Measurements from ENCODE around the gene CFLAR.

The CFLAR gene

GRCh38 chr2:201118121-201118960, 2.4 kb downstream of the CFLAR start:
- Histone ChIP-seq H3K27ac (ENCODE audit: low read depth, low read length) (peak overlapping the region; percentile 99), H3K36me3 (ENCODE audit: insufficient read depth, low read length) (peaks cover 10% of the 10 kb centered on the region; the same call in 1 of the 2 replicates), H3K79me2 (ENCODE audit: control insufficient read depth, insufficient read depth, low read length, unreplicated experiment) (peaks cover 69% of the 10 kb centered on the region), H3K27me3 (ENCODE audit: insufficient read depth, low read length) (no peaks in the 10 kb centered on the region), H2AFZ (ENCODE audit: low read length, unreplicated experiment) (no peak overlapping the region), H3K4me1 (ENCODE audit: control insufficient read depth, insufficient read depth, low read length, unreplicated experiment) (peaks cover 40% of the 10 kb centered on the region), H3K4me3 (ENCODE audit: low read depth, low read length) (peak overlapping the region; percentile 97)

DNA sequence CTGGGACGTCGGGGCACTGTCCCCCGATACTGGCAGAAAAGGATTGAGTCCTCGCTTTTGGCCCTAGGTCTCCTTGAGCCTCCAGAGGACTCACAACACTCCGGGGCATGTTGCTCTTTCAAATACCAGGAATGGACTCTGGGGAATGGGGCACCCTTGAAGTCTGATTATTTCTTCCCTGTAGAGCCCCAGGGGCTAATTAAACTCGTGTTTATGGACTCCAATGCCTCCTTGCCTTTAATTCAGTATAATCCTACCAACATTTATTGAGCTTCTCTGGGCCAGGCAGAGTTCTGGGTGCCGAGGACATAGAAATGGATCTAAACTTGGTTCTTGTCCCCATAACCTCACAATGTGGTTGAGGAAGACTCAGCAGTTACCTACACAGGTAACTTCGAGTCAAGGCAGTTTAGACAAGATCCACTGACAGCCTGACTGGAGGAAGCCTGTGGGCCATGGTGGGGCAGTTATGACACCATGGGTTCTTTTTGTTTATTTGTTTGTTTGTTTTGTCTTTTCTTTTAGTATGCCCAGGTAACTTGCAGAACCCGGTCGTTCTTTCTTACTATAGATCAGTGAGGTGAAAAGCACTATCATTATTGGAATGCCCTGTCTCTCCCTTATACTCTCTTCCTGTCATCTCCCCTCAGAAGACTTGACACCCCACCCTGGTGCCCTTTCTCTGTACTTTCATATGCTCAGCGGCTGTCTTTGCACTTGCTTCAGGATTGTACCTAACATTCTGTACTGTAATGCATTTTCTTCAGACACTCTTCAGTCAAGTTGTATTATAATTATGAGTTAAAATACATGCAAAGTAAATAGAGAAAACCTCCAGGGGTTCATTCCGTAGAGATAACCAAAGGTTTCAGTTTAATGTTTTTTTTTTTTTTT, 3.2 kb downstream of the CFLAR start:
- H3K79me2 ChIP-seq (ENCODE audit: control insufficient read depth, insufficient read depth, low read length, unreplicated experiment): peaks cover 73% of the 10 kb centered on the region
- peaks cover 44% of the 10 kb centered on the region for H3K4me1 ChIP-seq (ENCODE audit: control insufficient read depth, insufficient read depth, low read length, unreplicated experiment)
- peak overlapping the region; percentile 99 for H3K27ac ChIP-seq (ENCODE audit: low read depth, low read length)
- H3K36me3 ChIP-seq (ENCODE audit: insufficient read depth, low read length): peaks cover 10% of the 10 kb centered on the region; the same call in 1 of the 2 replicates
- no peak overlapping the region for H2AFZ ChIP-seq (ENCODE audit: low read length, unreplicated experiment)
- peak overlapping the region; percentile 97 for H3K4me3 ChIP-seq (ENCODE audit: low read depth, low read length)
- H3K27me3 ChIP-seq (ENCODE audit: insufficient read depth, low read length): no peaks in the 10 kb centered on the region

DNA sequence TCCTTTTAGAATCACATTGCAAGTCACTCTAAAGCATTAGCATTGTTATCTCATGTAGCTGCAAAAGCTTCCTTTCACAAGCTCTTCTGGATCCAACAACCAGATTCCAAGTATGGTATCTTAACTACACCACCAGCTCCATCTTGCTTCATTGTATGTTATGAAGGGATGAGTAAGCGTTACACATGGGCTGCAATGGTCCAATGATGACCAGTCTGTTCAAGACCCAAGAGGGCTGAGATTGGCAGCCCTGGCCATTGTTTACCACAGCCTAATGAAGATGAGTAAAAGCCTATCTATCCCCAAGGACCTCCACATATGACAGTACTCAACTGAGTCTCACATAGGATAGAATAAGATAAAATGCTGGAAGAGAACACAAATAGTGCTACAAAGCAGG, 6.3 kb downstream of the CFLAR start:
- Histone ChIP-seq H3K27ac (ENCODE audit: low read depth, low read length) (peak overlapping the region; percentile 99), H3K36me3 (ENCODE audit: insufficient read depth, low read length) (peaks cover 10% of the 10 kb centered on the region; the same call in 1 of the 2 replicates), H2AFZ (ENCODE audit: low read length, unreplicated experiment) (no peak overlapping the region), H3K27me3 (ENCODE audit: insufficient read depth, low read length) (no peaks in the 10 kb centered on the region), H3K79me2 (ENCODE audit: control insufficient read depth, insufficient read depth, low read length, unreplicated experiment) (peaks cover 95% of the 10 kb centered on the region), H3K4me1 (ENCODE audit: control insufficient read depth, insufficient read depth, low read length, unreplicated experiment) (peaks cover 67% of the 10 kb centered on the region), H3K4me3 (ENCODE audit: low read depth, low read length) (peak overlapping the region; percentile 97)

- H2AFZ ChIP-seq (ENCODE audit: low read length, unreplicated experiment): no peak overlapping the region
- peak overlapping the region; percentile 99 for H3K27ac ChIP-seq (ENCODE audit: low read depth, low read length)
- H3K27me3 ChIP-seq (ENCODE audit: insufficient read depth, low read length): no peaks in the 10 kb centered on the region
- peaks cover 94% of the 10 kb centered on the region for H3K79me2 ChIP-seq (ENCODE audit: control insufficient read depth, insufficient read depth, low read length, unreplicated experiment)
- H3K36me3 ChIP-seq (ENCODE audit: insufficient read depth, low read length): peaks cover 13% of the 10 kb centered on the region; the same call in 1 of the 2 replicates
- H3K4me1 ChIP-seq (ENCODE audit: control insufficient read depth, insufficient read depth, low read length, unreplicated experiment): peaks cover 95% of the 10 kb centered on the region
- H3K4me3 ChIP-seq (ENCODE audit: low read depth, low read length): peak overlapping the region; percentile 52
Observed at GRCh38 chr2:201126308-201127151, 10.6 kb downstream of the CFLAR start.

DNA sequence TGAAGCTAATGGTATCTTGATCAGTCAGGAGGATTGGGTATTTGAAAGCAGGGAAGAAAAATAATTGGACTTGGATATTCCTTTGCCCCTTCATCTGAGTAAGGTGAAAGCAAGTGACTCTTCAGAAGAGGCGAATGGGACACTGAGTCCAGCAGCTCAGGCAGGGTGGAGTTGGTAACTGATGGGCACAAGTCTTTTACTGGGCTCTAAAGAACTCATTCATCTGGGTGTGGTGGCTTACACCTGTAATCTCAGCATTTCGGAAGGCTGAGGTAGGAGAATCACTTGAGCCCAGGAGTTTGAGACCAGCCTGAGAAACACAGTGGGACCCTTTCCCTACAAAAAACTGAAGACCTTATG, 11.2 kb downstream of the CFLAR start:
- Histone ChIP-seq H3K4me3 (ENCODE audit: low read depth, low read length) (peak overlapping the region; percentile 52), H3K4me1 (ENCODE audit: control insufficient read depth, insufficient read depth, low read length, unreplicated experiment) (peaks cover 91% of the 10 kb centered on the region), H3K36me3 (ENCODE audit: insufficient read depth, low read length) (peaks cover 9% of the 10 kb centered on the region; the same call in 1 of the 2 replicates), H3K79me2 (ENCODE audit: control insufficient read depth, insufficient read depth, low read length, unreplicated experiment) (peaks cover 93% of the 10 kb centered on the region), H3K27me3 (ENCODE audit: insufficient read depth, low read length) (no peaks in the 10 kb centered on the region), H2AFZ (ENCODE audit: low read length, unreplicated experiment) (no peak overlapping the region), H3K27ac (ENCODE audit: low read depth, low read length) (peak overlapping the region; percentile 99)

DNA sequence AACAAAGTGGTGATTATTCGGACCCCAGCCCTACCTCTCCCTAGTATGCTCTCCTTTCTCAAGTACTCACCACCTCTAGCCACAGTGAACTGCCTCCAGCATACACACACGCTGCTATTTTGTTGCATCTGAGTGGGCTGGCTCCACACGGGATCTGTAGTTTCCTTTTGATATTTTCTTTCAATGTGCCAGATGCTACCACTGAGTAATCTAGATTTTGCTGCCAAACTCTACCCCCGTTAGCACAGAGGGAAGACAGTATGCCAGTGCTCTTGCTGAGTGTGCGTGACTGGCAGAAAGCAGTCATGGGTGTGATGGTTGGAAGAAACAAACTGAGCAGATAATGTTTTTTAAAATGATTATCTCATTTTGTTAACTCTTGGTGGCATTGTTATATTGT, 11.6 kb downstream of the CFLAR start:
- Histone ChIP-seq H2AFZ (ENCODE audit: low read length, unreplicated experiment) (no peak overlapping the region), H3K27me3 (ENCODE audit: insufficient read depth, low read length) (no peaks in the 10 kb centered on the region), H3K4me1 (ENCODE audit: control insufficient read depth, insufficient read depth, low read length, unreplicated experiment) (peaks cover 90% of the 10 kb centered on the region), H3K27ac (ENCODE audit: low read depth, low read length) (peak overlapping the region; percentile 99), H3K79me2 (ENCODE audit: control insufficient read depth, insufficient read depth, low read length, unreplicated experiment) (peaks cover 91% of the 10 kb centered on the region), H3K4me3 (ENCODE audit: low read depth, low read length) (peak overlapping the region; percentile 52), H3K36me3 (ENCODE audit: insufficient read depth, low read length) (peaks cover 5% of the 10 kb centered on the region; the same call in 1 of the 2 replicates)

GRCh38 chr2:201128033-201128432, 12.1 kb downstream of the CFLAR start:
- peaks cover 90% of the 10 kb centered on the region for H3K4me1 ChIP-seq (ENCODE audit: control insufficient read depth, insufficient read depth, low read length, unreplicated experiment)
- no peak overlapping the region for H2AFZ ChIP-seq (ENCODE audit: low read length, unreplicated experiment)
- H3K79me2 ChIP-seq (ENCODE audit: control insufficient read depth, insufficient read depth, low read length, unreplicated experiment): peaks cover 91% of the 10 kb centered on the region
- H3K27ac ChIP-seq (ENCODE audit: low read depth, low read length): peak overlapping the region; percentile 99
- peaks cover 8% of the 10 kb centered on the region for H3K36me3 ChIP-seq (ENCODE audit: insufficient read depth, low read length)
- peak overlapping the region; percentile 52 for H3K4me3 ChIP-seq (ENCODE audit: low read depth, low read length)
- no peaks in the 10 kb centered on the region for H3K27me3 ChIP-seq (ENCODE audit: insufficient read depth, low read length)

DNA sequence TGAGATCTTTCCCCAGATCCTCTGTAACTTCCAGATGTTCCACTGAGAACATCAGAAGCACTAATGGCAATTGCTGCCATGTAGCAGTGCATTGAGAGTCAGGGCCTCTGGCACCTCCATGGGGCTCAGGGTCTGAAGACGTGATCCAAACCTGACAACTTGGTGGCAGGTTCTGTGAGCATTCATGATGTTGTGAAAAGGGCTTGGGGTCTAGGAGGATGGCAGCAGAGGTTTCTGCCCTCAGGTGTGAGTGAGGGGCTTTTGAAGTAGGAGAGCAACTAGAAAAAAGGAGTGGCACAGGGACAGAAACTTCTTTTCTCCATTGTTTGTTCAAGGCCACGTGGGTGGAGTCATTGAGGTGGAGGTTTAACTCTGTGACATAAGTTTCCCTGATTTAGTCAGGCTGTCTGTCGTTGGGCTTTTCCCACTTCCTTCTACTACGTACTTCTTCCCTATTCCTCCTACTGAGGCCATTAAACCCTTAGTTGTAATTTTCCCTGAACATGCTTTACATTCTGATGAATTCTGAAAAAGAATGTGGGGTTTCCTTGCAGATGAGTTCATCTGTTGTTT, 13.1 kb downstream of the CFLAR start:
- peaks cover 14% of the 10 kb centered on the region for H3K36me3 ChIP-seq (ENCODE audit: insufficient read depth, low read length)
- no peak overlapping the region for H2AFZ ChIP-seq (ENCODE audit: low read length, unreplicated experiment)
- no peaks in the 10 kb centered on the region for H3K27me3 ChIP-seq (ENCODE audit: insufficient read depth, low read length)
- H3K79me2 ChIP-seq (ENCODE audit: control insufficient read depth, insufficient read depth, low read length, unreplicated experiment): peaks cover 85% of the 10 kb centered on the region
- H3K4me1 ChIP-seq (ENCODE audit: control insufficient read depth, insufficient read depth, low read length, unreplicated experiment): peaks cover 84% of the 10 kb centered on the region
- peak overlapping the region; percentile 60; the same call in 1 of the 2 replicates for H3K4me3 ChIP-seq (ENCODE audit: low read depth, low read length)
- H3K27ac ChIP-seq (ENCODE audit: low read depth, low read length): peak overlapping the region; percentile 99

DNA sequence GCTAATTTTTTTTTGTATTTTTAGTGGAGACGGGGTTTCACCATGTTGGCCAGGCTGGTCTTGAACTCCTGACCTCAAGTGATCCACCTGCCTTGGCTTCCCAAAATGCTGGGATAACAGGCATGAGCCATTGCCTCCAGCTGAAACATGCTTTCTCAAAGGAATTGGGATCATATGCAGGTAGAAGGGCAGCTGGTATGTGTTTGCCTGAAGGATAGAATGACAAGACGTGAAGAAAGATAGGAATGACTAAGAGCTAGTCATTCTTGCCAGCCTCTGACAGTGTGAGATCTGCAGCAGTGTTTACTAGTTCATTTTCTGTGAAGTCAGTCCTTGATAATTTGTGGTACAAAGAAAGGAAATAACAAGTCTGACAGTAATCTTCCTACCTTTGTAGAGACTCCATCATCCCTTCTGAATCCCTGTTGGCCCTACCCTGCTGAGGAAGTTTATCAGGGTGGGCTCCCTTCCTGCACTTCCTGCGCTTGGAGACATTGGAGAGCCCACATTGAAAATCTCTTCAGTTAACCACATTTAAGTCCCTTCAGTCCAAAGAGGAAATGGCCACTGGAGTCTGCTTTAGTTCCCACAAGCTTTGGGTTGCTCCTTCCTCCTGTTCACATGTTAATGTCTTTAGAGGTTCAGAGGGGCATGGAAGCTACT, 14.7 kb downstream of the CFLAR start:
- Histone ChIP-seq H3K36me3 (ENCODE audit: insufficient read depth, low read length) (peaks cover 20% of the 10 kb centered on the region), H2AFZ (ENCODE audit: low read length, unreplicated experiment) (no peak overlapping the region), H3K4me3 (ENCODE audit: low read depth, low read length) (peak overlapping the region; percentile 51; the same call in 1 of the 2 replicates), H3K27me3 (ENCODE audit: insufficient read depth, low read length) (no peaks in the 10 kb centered on the region), H3K79me2 (ENCODE audit: control insufficient read depth, insufficient read depth, low read length, unreplicated experiment) (peaks cover 76% of the 10 kb centered on the region), H3K27ac (ENCODE audit: low read depth, low read length) (peak overlapping the region; percentile 99), H3K4me1 (ENCODE audit: control insufficient read depth, insufficient read depth, low read length, unreplicated experiment) (peaks cover 76% of the 10 kb centered on the region)

Data from ACC112 (cell line).